Nucleus accumbens (tissue), 56 donors: ENCODE results near the gene GPR132.
"Not testable (repeated sequence)": the region's sequence is repeated elsewhere in the genome, so short reads cannot be mapped to it uniquely, and the experiment has no call there.

Source experiments
- DNase-seq, 56 donors: peaks; one replicate each; lab custom pipeline; 2025; lab: John Stamatoyannopoulos, UW

GPR132 gene

GRCh38 chr14:105049753-105050550 is 15.3 kb downstream of the GPR132 start:
- DNase-seq = no peak

GRCh38 chr14:105047283-105048016 is 17.8 kb downstream of the GPR132 start:
- DNase-seq = no peak

- no peak for DNase-seq
Observed at GRCh38 chr14:105046891-105047282, 18.3 kb downstream of the GPR132 start.

GRCh38 chr14:105045710-105046326 is 19.4 kb downstream of the GPR132 start:
- peak in 39 of 56 donors; percentile 12 to 86 (median 51) for DNase-seq

GRCh38 chr14:105043641-105044040 is 21.6 kb downstream of the GPR132 start:
- no peak for DNase-seq

GRCh38 chr14:105042813-105043212 is 22.4 kb downstream of the GPR132 start:
- no peak for DNase-seq

- DNase-seq = no peak
Observed at GRCh38 chr14:105041841-105042765, 23.1 kb downstream of the GPR132 start.

GRCh38 chr14:105039458-105040205 is 25.6 kb downstream of the GPR132 start:
- DNase-seq = no peak

GRCh38 chr14:105035616-105036015 is 29.6 kb downstream of the GPR132 start:
- not testable (repeated sequence) for DNase-seq

GRCh38 chr14:105034315-105035039 is 30.8 kb downstream of the GPR132 start:
- no peak for DNase-seq

GRCh38 chr14:105033412-105033900 is 31.8 kb downstream of the GPR132 start:
- DNase-seq = not testable (repeated sequence)

GRCh38 chr14:105032451-105032901 is 32.8 kb downstream of the GPR132 start:
- not testable (repeated sequence) for DNase-seq

- DNase-seq = no peak
Observed at GRCh38 chr14:105030836-105031396, 34.3 kb downstream of the GPR132 start.

- DNase-seq = no peak
Observed at GRCh38 chr14:105030194-105030593, 35.0 kb downstream of the GPR132 start.

- no peak for DNase-seq
Observed at GRCh38 chr14:105029402-105029801, 35.8 kb downstream of the GPR132 start.

GRCh38 chr14:105028251-105028927 is 36.8 kb downstream of the GPR132 start:
- DNase-seq = no peak

GRCh38 chr14:105027718-105028117 is 37.5 kb downstream of the GPR132 start:
- DNase-seq = not testable (repeated sequence)
